Activated CD8-positive, alpha-beta memory T cell treated with anti-CD3 and anti-CD28 coated beads, Interleukin-2, amount 50 U/mL, for 24 hours (primary cell): ENCODE data around the gene C5orf34.
"Not testable (repeated sequence)": the region's sequence is repeated elsewhere in the genome, so short reads cannot be mapped to it uniquely, and the experiment has no call there.

ENCODE experiments used
- DNase-seq: peaks from one replicate; pipeline ENCODE4 v3.0.0-alpha.2; 2020; ENCODE audit errors: extremely low read depth

C5orf34 gene

GRCh38 chr5:43514816-43515677 lies at the start of gene C5orf34:
C5orf34 (minus strand) TSS chr5:43515148; CDS start chr5:43509339, 5,809 bp downstream.
- DNase-seq, result peak; percentile 85

- DNase-seq, result no peak
Measured at GRCh38 chr5:43564289-43564850, 49.4 kb upstream of the C5orf34 start.

GRCh38 chr5:43563321-43563720 lies 48.4 kb upstream of the C5orf34 start:
- DNase-seq, result no peak

GRCh38 chr5:43561356-43561755 lies 46.4 kb upstream of the C5orf34 start:
- DNase-seq, result no peak

- DNase-seq, result no peak
Measured at GRCh38 chr5:43560128-43560527, 45.2 kb upstream of the C5orf34 start.

- DNase-seq, result no peak
Measured at GRCh38 chr5:43556857-43557542, 42.1 kb upstream of the C5orf34 start, which contains the start of gene PAIP1. PAIP1 (minus strand) TSS chr5:43557077; CDS start chr5:43556846, 231 bp downstream.

- not testable (repeated sequence) for DNase-seq
Measured at GRCh38 chr5:43556607-43556856, 41.6 kb upstream of the C5orf34 start.

- no peak for DNase-seq
Measured at GRCh38 chr5:43555895-43556606, 41.1 kb upstream of the C5orf34 start.

- no peak for DNase-seq
Measured at GRCh38 chr5:43554497-43554896, 39.5 kb upstream of the C5orf34 start.

GRCh38 chr5:43553381-43553780 lies 38.4 kb upstream of the C5orf34 start:
- no peak for DNase-seq

- DNase-seq, result no peak
Measured at GRCh38 chr5:43551731-43552130, 36.8 kb upstream of the C5orf34 start.

- DNase-seq, result not testable (repeated sequence)
Measured at GRCh38 chr5:43549272-43549671, 34.3 kb upstream of the C5orf34 start.

- DNase-seq, result no peak
Measured at GRCh38 chr5:43548358-43548757, 33.4 kb upstream of the C5orf34 start.

- DNase-seq, result no peak
Measured at GRCh38 chr5:43547532-43547931, 32.6 kb upstream of the C5orf34 start.

GRCh38 chr5:43543434-43543833 lies 28.5 kb upstream of the C5orf34 start:
- no peak for DNase-seq

GRCh38 chr5:43540746-43541145 lies 25.8 kb upstream of the C5orf34 start:
- no peak for DNase-seq

- no peak for DNase-seq
Measured at GRCh38 chr5:43536972-43537371, 22.0 kb upstream of the C5orf34 start.

- no peak for DNase-seq
Measured at GRCh38 chr5:43533646-43534045, 18.7 kb upstream of the C5orf34 start.

GRCh38 chr5:43530648-43531047 lies 15.7 kb upstream of the C5orf34 start:
- DNase-seq, result no peak

GRCh38 chr5:43523662-43524072 lies 8.7 kb upstream of the C5orf34 start:
- DNase-seq, result no peak

GRCh38 chr5:43520615-43521014 lies 5.7 kb upstream of the C5orf34 start:
- no peak for DNase-seq

GRCh38 chr5:43515678-43516048 lies 715 bp upstream of the C5orf34 start:
- DNase-seq, result no peak
